IPS-20b (cell line): Measurements from ENCODE around the gene HAVCR1.

Source experiments
- H3K27ac ChIP-seq: one replicate; pipeline ENCODE4 v1.5.1; 2013; ENCODE audit warnings: low read length
- H3K27me3 ChIP-seq: 2 replicates; pipeline ENCODE4 v1.6.1; 2013; ENCODE audit warnings: mild to moderate bottlenecking, low read length, inconsistent platforms; ENCODE audit not compliant: insufficient read depth
- H3K36me3 ChIP-seq: 2 replicates; pipeline ENCODE4 v1.6.1; 2013; ENCODE audit warnings: low read depth, mild to moderate bottlenecking, inconsistent platforms, low read length, moderate library complexity; ENCODE audit not compliant: insufficient read depth
- H3K4me1 ChIP-seq: 2 replicates; pipeline ENCODE4 v1.6.1; 2013; ENCODE audit warnings: mild to moderate bottlenecking, control low read depth, inconsistent platforms, low read length, moderate library complexity; ENCODE audit not compliant: insufficient read depth
- H3K4me3 ChIP-seq: 2 replicates; pipeline ENCODE4 v1.5.1; 2013; ENCODE audit warnings: mild to moderate bottlenecking, low read length, inconsistent platforms
- H3K9ac ChIP-seq: 2 replicates; pipeline ENCODE4 v1.6.1; 2013; ENCODE audit warnings: low read depth, mild to moderate bottlenecking, inconsistent platforms, low read length, moderate library complexity
- H3K9me3 ChIP-seq: 2 replicates; pipeline ENCODE4 v1.6.1; 2013; ENCODE audit warnings: mild to moderate bottlenecking, low read depth, low read length, inconsistent platforms; ENCODE audit not compliant: insufficient read depth

Gene HAVCR1

DNA sequence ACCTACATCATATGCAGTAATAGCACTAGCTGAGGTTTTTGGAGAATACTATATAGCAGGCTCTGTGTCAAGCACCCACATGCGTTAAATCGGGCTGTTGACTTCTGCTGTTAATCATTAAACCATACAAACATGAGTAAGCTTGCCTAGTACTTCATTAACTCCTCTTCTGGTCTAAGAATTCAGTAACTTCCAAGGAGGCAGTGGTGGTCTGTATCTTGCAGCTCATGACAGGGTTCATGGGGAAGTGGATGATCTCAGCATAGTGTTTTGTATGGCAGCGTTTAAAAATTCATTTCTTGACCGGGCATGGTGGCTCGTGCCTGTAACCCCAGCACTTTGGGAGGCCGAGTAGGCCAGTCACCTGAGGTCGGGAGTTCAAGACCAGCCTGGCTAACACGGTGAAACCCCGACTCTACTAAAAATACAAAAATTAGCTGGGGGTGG is at the start of gene HAVCR1:
TSS of gene HAVCR1 (minus strand) at position 24 of the 447 bp plus-strand sequence. CDS start 1,173 bp downstream, outside the sequence.
- Histone ChIP-seq H3K36me3 (no peaks in the 10 kb centered on the region), H3K9ac (no peak within 1 kb of the TSS), H3K27ac (no peak within 1 kb of the TSS), H3K4me1 (no peaks in the 10 kb centered on the region), H3K9me3 (no peaks in the 10 kb centered on the region), H3K4me3 (no peak within 1 kb of the TSS), H3K27me3 (no peaks in the 10 kb centered on the region)

DNA sequence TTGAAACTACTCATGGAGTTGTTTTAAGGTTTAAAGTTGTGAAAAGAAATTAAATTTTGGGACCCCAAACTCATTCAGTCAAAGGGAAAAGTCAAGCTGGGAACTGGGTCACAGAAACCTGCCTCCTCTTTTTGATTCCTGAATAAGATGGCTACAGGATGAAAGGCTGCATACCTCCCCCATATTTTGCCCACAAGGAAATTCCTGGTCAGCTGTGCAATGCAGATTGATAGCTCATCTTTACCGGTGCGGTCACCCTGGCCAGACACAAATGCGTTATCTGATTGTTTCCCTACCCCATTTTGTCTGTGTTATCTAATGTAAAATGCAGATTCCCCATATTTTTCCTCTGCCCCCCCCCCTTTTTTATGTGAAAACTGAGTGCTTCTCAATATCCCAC is 48.6 kb upstream of the HAVCR1 start:
- H3K27ac ChIP-seq: no peak overlapping the region
- H3K36me3 ChIP-seq: no peaks in the 10 kb centered on the region
- no peaks in the 10 kb centered on the region for H3K4me1 ChIP-seq
- no peak overlapping the region for H3K9ac ChIP-seq
- no peak overlapping the region for H3K4me3 ChIP-seq
- H3K27me3 ChIP-seq: no peaks in the 10 kb centered on the region
- H3K9me3 ChIP-seq: no peaks in the 10 kb centered on the region

DNA sequence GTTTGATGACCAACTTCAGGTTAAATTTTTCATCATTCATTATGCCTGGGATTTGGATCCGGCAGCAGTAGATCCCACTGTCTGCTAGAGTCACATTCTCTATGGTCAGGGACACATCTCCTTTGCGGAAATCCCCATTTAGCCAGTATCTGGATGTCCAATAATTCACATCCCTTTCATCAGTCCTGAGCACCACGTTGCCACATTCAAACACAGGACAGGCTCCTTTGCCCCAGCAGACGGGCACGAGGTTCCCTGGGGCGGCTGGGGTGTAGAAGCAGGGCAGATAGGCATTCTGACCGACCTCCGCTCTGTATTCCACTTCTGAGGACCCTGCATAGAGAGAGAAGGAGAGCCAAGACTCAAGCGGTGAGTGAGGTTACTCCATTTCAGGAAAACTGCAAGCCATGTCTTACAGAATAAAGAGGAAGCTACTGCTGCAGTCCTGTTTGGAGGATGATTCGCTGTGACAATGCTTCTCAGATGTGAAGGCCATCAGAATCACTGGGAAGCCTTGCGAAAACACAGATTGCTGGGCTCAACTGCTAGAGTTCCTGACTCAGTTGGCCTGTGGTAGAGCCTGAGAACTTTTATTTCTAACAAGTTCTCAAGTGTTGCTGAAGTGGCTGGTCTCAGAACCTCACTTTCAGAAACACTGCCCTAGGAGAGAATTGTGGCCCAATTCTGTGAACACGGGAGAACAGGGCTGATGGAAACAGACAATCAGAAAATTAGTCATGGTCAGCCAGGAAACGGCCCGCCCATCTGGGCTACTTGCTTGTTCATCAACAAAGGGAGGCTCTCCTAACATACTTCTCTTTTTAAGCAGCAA is 47.9 kb upstream of the HAVCR1 start:
- Histone ChIP-seq H3K9me3 (no peaks in the 10 kb centered on the region), H3K36me3 (no peaks in the 10 kb centered on the region), H3K9ac (no peak overlapping the region), H3K27ac (no peak overlapping the region), H3K4me3 (no peak overlapping the region), H3K4me1 (no peaks in the 10 kb centered on the region), H3K27me3 (no peaks in the 10 kb centered on the region)

DNA sequence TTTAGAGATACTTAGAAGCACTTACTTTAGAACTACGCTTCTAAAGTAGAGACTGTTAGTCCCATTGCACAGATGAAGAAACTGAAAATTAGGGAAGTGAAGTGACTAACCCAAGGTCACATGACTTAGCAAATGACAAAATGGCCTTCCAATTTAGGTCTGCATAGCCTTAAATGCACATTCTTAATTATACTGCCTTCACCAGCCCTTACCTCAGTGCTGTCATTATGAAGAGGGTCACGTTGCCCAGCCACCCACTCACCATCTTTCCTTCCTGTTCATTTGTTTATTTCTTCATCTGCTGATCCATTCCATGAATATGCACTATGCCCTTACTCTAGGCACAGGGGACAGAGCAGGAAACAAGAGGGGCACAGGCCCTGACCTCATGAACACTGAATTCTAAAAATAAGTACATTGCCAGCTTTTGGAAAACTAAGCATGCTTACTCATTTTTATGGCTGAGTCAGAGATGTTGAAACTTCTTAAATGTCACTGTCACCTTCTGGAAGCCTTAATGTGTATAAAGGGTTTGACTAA is 41.3 kb upstream of the HAVCR1 start:
- H3K27ac ChIP-seq: no peak overlapping the region
- no peak overlapping the region for H3K9ac ChIP-seq
- no peak overlapping the region for H3K4me3 ChIP-seq
- no peaks in the 10 kb centered on the region for H3K9me3 ChIP-seq
- no peaks in the 10 kb centered on the region for H3K27me3 ChIP-seq
- H3K36me3 ChIP-seq: no peaks in the 10 kb centered on the region
- no peaks in the 10 kb centered on the region for H3K4me1 ChIP-seq

DNA sequence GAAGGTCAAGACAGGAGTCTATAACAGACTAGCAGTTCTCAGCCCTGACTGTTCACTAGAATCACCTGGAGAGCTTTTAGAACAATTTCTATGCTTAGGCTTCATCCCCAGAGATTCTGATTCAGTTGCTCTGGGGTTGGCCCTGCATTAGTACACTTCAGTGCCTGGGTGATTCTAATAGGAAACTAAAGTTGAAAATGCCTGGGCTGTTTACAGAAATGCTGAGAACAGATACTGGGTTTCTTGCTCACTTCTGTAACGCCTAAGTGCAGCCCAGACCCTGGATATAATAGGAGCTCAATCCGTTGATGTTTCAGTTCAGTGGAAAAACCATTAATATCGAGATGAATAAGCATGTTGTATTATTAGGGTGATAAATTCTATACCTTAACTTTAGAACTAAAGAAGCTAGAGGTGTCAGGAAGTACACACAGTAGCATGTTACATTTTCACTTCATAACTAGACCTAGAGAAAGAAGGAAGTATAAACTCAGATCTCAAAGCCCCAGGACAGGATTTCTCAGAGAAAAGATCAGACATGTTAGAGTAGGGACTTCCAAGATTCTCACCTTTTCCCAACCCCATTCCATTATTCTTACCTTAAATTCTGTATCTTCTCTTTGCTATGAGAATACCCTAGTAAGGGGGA is 29.6 kb upstream of the HAVCR1 start:
- H3K36me3 ChIP-seq: no peaks in the 10 kb centered on the region
- H3K9me3 ChIP-seq: no peaks in the 10 kb centered on the region
- H3K4me3 ChIP-seq: no peak overlapping the region

DNA sequence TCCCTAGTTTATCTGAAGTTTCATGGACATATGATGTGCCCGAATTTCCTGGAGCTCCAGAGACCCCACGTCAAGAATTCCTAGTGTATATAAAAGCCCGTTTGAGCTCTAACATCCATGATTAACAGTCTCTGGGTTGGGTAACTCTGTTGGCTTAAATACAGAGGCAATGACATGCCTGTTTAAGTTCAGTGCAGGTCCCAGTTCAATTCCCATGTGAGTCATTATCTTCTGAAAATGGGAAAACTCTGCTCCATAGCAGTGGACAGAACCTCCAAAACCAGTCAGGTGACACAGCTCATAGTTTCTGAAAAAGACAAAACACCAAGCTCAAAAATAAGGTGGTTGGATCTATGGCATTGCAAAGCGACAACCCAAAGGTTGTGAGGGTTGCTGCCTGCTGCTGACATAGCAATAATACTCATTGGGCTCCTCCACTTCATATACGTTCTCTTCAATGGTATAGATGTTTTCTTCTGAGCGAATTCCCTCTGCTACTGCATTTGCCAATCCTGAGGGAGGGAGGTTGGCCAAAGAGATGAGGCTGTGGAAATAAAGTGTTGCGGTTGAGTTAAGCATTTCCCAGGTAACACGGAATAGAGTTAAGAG is 27.9 kb upstream of the HAVCR1 start:
- no peaks in the 10 kb centered on the region for H3K4me1 ChIP-seq
- H3K27ac ChIP-seq: no peak overlapping the region
- H3K9ac ChIP-seq: no peak overlapping the region
- H3K9me3 ChIP-seq: no peaks in the 10 kb centered on the region
- no peak overlapping the region for H3K4me3 ChIP-seq
- no peaks in the 10 kb centered on the region for H3K36me3 ChIP-seq
- H3K27me3 ChIP-seq: no peaks in the 10 kb centered on the region

More for the DNA sequence above, 29.6 kb upstream of the HAVCR1 start:
- no peak overlapping the region for H3K9ac ChIP-seq
- no peaks in the 10 kb centered on the region for H3K27me3 ChIP-seq
- H3K4me1 ChIP-seq: no peaks in the 10 kb centered on the region
- no peak overlapping the region for H3K27ac ChIP-seq

DNA sequence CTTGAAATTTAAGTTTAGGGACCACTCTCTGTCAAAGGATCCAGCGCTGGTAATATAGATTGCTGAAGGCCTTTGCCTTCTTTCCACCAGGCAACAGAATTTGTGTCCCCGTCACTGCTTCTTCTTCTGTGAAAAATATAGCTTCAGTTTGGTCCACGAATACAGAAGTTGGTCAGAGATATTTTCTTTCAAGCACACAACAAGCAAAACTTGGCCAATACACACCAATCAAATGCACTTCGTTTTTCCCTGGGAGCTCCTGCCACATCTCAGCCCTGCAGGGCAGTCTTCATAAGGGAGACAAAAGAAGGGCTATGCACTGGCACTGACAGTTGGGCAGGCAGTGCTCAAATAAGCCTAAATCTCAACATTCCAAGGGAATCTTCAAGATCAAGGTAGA is 27.0 kb upstream of the HAVCR1 start:
- no peaks in the 10 kb centered on the region for H3K36me3 ChIP-seq
- H3K27me3 ChIP-seq: no peaks in the 10 kb centered on the region
- H3K4me3 ChIP-seq: no peak overlapping the region
- H3K4me1 ChIP-seq: no peaks in the 10 kb centered on the region
- no peak overlapping the region for H3K9ac ChIP-seq
- H3K27ac ChIP-seq: no peak overlapping the region
- H3K9me3 ChIP-seq: no peaks in the 10 kb centered on the region

DNA sequence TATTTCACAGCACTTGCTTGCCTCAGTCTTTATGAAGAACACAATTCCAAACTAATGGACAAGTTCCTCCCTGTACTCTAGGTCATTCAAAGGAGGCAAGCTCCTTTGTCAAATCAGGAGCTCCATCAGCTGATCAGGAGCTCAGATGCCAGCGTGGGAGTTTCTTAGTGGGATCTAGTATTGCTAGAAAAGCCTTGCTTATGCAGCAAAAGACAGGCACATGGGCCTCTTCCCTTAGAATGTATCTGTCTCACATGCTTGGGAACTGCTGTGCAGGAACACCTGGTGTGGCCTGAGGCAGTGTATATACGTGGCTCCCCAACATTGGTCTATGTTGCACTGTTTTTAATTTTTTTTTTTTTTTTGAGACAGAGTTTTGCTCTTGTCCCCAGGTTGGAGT is 21.4 kb upstream of the HAVCR1 start:
- no peaks in the 10 kb centered on the region for H3K4me1 ChIP-seq
- no peak overlapping the region for H3K9ac ChIP-seq
- no peaks in the 10 kb centered on the region for H3K36me3 ChIP-seq
- no peak overlapping the region for H3K4me3 ChIP-seq
- H3K27me3 ChIP-seq: no peaks in the 10 kb centered on the region
- no peaks in the 10 kb centered on the region for H3K9me3 ChIP-seq
- H3K27ac ChIP-seq: no peak overlapping the region

DNA sequence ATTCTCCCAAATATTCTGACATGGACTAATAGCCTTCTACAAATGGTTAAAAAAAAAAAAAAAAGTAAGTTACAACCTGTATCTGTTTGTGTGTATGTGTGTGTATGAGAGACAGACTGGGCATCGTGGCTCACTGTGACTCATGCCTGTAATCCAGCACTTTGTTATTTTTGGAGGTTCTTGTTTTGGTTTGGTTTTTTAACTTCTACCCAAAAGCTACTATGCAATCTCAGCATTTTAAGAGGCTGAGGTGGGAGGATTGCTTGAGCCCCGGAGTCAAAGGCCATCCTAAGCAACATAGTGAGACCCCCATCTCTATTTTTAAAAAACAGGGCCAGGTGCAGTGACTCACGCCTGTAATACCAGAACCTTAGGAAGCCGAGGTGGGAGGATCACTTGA is 17.6 kb upstream of the HAVCR1 start:
- Histone ChIP-seq H3K36me3 (no peaks in the 10 kb centered on the region), H3K4me1 (no peaks in the 10 kb centered on the region), H3K9ac (no peak overlapping the region), H3K4me3 (no peak overlapping the region), H3K27ac (no peak overlapping the region), H3K27me3 (no peaks in the 10 kb centered on the region), H3K9me3 (no peaks in the 10 kb centered on the region)

DNA sequence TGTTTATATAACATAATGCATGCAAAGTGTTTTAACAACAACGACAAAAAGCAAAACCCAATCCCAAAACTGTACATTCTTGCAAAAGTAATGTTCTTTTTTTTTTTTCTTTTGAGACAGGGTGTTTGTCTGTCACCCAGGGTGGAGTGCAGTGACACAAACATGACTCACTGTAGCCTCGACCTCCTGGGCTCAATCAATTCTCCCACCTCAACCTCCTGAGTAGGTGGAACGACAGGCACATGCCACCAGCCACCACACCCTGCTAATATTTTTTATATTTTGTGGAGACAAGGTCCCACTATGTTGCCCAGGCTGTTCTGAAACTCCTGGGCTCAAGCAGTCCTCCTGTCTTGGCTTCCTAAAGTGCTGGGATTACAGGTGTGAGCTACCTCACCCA is 13.6 kb upstream of the HAVCR1 start:
- no peaks in the 10 kb centered on the region for H3K27me3 ChIP-seq
- H3K4me1 ChIP-seq: no peaks in the 10 kb centered on the region
- no peaks in the 10 kb centered on the region for H3K36me3 ChIP-seq
- H3K27ac ChIP-seq: no peak overlapping the region
- no peaks in the 10 kb centered on the region for H3K9me3 ChIP-seq
- H3K4me3 ChIP-seq: no peak overlapping the region
- no peak overlapping the region for H3K9ac ChIP-seq

DNA sequence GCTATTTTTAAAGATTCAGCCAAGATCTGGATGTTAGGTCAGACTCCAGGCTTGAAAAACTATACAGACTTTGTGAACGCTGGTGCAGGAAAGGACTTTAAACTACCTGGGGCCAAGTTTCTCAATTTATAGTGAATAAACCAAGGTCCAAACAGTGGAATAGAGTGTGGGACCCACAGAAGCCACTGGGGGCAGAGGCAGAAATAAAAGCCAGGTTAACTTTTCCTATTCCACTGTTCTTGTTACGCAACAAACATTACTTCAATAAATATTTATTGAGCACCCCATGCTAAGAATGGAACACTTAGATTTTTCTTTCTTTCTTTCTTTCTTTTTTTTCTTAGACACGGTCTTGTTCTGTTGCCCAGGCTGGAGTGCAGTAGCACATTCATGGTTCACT is 11.0 kb upstream of the HAVCR1 start:
- no peak overlapping the region for H3K4me3 ChIP-seq
- no peaks in the 10 kb centered on the region for H3K4me1 ChIP-seq
- H3K27me3 ChIP-seq: no peaks in the 10 kb centered on the region
- H3K27ac ChIP-seq: no peak overlapping the region
- no peaks in the 10 kb centered on the region for H3K9me3 ChIP-seq
- no peaks in the 10 kb centered on the region for H3K36me3 ChIP-seq
- H3K9ac ChIP-seq: no peak overlapping the region
